ENCODE measurements around the gene EPC2. TPM values are rescaled to one million over a fixed set of nuclear protein-coding genes. Genes with fewer than 3 reads are reported as not detected.

EPC2 gene
- total RNA-seq, 1 donor from 2014 or later = 35.9 TPM

- Mint-ChIP-seq H3K9me3 (peaks cover 4% of the 10 kb centered on the region), H3K27me3 (peaks cover 13% of the 10 kb centered on the region), H3K4me3 (no peak overlapping the region), H3K27ac (no peak overlapping the region), H3K36me3 (no peaks in the 10 kb centered on the region), H3K4me1 (ENCODE audit: unreplicated experiment) (no peaks in the 10 kb centered on the region)
- TF ChIP-seq CTCF (conservative IDR thresholded peaks at IDR 0.05) = no peak
- DNase-seq (ENCODE audit: extremely low spot score, unreplicated experiment) = no peak
Measured at GRCh38 chr2:148828941-148829340, 184.4 kb downstream of the EPC2 start.

DNA sequence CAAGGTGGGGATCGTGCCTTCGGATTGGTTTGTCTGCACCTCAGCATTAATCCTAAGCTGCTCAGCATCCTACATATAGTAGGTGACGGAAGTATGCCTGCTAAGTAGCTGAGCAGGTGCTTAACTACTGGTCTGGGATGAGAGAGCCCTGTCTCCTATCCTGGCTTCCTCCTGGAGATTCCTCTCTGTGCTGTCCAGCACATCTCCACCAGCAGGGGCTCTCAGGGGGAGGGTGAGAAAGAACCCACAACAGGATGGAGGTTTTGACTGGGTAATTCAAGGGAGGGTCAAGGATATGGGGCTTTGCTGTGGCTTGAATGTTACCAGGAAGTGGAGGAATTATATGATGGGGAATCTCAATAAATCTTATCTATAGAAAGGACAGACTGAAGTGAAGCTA, 185.1 kb downstream of the EPC2 start:
- Mint-ChIP-seq H3K36me3 (no peaks in the 10 kb centered on the region), H3K27ac (no peak overlapping the region), H3K9me3 (peaks cover 4% of the 10 kb centered on the region), H3K4me3 (no peak overlapping the region), H3K27me3 (peaks cover 13% of the 10 kb centered on the region), H3K4me1 (ENCODE audit: unreplicated experiment) (no peaks in the 10 kb centered on the region)
- TF ChIP-seq CTCF (conservative IDR thresholded peaks at IDR 0.05) = no peak
- DNase-seq (ENCODE audit: extremely low spot score, unreplicated experiment) = no peak

GRCh38 chr2:148832637-148833036, 188.1 kb downstream of the EPC2 start:
- H3K27ac Mint-ChIP-seq = no peak overlapping the region
- no peak for TF ChIP-seq CTCF (conservative IDR thresholded peaks at IDR 0.05)
- H3K27me3 Mint-ChIP-seq = peaks cover 21% of the 10 kb centered on the region
- peaks cover under 1% of the 10 kb centered on the region for H3K9me3 Mint-ChIP-seq
- no peaks in the 10 kb centered on the region for H3K4me1 Mint-ChIP-seq (ENCODE audit: unreplicated experiment)
- DNase-seq (ENCODE audit: extremely low spot score, unreplicated experiment) = no peak
- no peak overlapping the region for H3K4me3 Mint-ChIP-seq
- no peaks in the 10 kb centered on the region for H3K36me3 Mint-ChIP-seq

Other genes starting within 250 kb of the EPC2 start
- 20.4 and 38.9 TPM in 2 replicates for gene KIF5C, start 230.5 kb downstream of the EPC2 start, total RNA-seq (ENCODE audit: low replicate concordance)

Data from type B pancreatic cell (in vitro differentiated cells).